ENCODE measurements around the gene DYNC2LI1. TPM values are rescaled to one million over a fixed set of nuclear protein-coding genes. Genes with fewer than 3 reads are reported as not detected.

Gene DYNC2LI1
- total RNA-seq, 2 experiments from 2014 or later, result 13.6 to 17.7 TPM

DNA sequence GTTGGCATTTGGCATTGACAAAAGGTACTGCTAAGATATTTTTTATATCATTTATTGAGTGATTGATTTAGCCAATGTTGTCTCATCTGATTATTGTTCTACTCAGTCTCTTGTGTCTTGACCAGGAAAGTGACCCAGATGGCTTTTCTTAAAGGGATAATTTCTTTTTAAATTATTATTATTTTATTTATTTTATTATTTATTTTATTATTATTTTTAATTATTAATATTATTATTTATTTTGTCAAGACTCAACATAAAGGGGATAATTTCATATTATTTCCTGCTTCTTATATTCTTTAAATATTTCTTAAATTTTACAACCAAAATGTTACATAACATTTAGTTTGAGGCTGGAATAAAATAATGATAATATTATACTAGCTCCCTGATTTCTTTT lies 27.1 kb downstream of the DYNC2LI1 start:
- DNase-seq (ENCODE audit: low spot score), result no peak
- BruUV-seq (replicated peaks), result no TSS peak
- no peak overlapping the region for H3K27ac ChIP-seq (ENCODE audit: low read depth, low read length, poor library complexity, severe bottlenecking)
- no peaks in the 10 kb centered on the region for H3K36me3 ChIP-seq (ENCODE audit: insufficient read depth, low read length)
- ChIA-PET POLR2A (interaction anchor here (0.7 to 1.3 kb wide), 2 partner anchors 11 to 25 kb away, joined by 3 to 4 read pairs; no protein-coding TSS in a partner anchor), CTCF (ENCODE audit: unreplicated experiment) (no interaction called here)
- no peaks in the 10 kb centered on the region for H3K4me1 ChIP-seq (ENCODE audit: insufficient read depth, low read length, poor library complexity, severe bottlenecking)
- no peaks in the 10 kb centered on the region for H3K79me2 ChIP-seq (ENCODE audit: insufficient read depth, low read depth, low read length)
- H3K4me3 ChIP-seq (ENCODE audit: low read depth, low read length, poor library complexity, severe bottlenecking), result no peak overlapping the region
- no peak for TF ChIP-seq EZH2phosphoT487 (IDR thresholded peaks at IDR 0.05; ENCODE audit: borderline replicate concordance, low read depth, low read length)
- TF ChIP-seq, protein P1, sequence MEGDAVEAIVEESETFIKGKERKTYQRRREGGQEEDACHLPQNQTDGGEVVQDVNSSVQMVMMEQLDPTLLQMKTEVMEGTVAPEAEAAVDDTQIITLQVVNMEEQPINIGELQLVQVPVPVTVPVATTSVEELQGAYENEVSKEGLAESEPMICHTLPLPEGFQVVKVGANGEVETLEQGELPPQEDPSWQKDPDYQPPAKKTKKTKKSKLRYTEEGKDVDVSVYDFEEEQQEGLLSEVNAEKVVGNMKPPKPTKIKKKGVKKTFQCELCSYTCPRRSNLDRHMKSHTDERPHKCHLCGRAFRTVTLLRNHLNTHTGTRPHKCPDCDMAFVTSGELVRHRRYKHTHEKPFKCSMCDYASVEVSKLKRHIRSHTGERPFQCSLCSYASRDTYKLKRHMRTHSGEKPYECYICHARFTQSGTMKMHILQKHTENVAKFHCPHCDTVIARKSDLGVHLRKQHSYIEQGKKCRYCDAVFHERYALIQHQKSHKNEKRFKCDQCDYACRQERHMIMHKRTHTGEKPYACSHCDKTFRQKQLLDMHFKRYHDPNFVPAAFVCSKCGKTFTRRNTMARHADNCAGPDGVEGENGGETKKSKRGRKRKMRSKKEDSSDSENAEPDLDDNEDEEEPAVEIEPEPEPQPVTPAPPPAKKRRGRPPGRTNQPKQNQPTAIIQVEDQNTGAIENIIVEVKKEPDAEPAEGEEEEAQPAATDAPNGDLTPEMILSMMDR (conservative IDR thresholded peaks at IDR 0.05; ENCODE audit: low read length), result no peak
- H3K9me3 ChIP-seq (ENCODE audit: low read length), result no peaks in the 10 kb centered on the region
- H2AFZ ChIP-seq (ENCODE audit: low read length), result no peak overlapping the region
- no peaks in the 10 kb centered on the region for H3K9me2 ChIP-seq (ENCODE audit: insufficient read depth, low read length)
- H4K20me1 ChIP-seq (ENCODE audit: insufficient read depth, low read length), result no peaks in the 10 kb centered on the region
- intact Hi-C loops (cut with micrococcal nuclease; ENCODE audit: unreplicated experiment), result no loop called here
- H3K4me2 ChIP-seq (ENCODE audit: low read length), result no peak overlapping the region

DNA sequence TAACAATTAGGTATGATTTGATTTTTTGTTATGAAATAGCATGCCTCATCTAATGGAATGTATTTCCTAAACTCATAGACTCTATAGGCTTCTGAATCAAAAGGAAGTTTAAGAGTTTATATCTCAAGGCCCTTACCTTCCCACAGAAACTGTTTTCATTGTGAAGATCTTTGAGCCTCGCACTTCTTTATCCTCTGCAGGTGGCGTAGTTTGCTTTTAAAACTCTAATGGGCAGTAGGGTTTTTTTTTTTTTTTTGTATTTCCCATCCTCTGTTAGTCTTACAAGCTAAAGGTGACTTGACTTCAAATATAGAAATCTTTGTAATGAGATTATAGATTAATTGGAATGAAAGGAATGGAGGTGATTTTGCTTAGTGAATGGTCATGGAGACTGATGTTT lies 28.3 kb downstream of the DYNC2LI1 start:
- H3K36me3 ChIP-seq (ENCODE audit: insufficient read depth, low read length), result no peaks in the 10 kb centered on the region
- TF ChIP-seq, protein P1 (conservative IDR thresholded peaks at IDR 0.05; ENCODE audit: low read length), result peak; percentile 45
- TF ChIP-seq EZH2phosphoT487 (IDR thresholded peaks at IDR 0.05; ENCODE audit: borderline replicate concordance, low read depth, low read length), result no peak
- POLR2A ChIA-PET, result interaction anchor here (0.7 to 1.3 kb wide), 2 partner anchors 24 to 72 kb away, joined by 3 to 4 read pairs; no protein-coding TSS in a partner anchor
- H3K4me1 ChIP-seq (ENCODE audit: insufficient read depth, low read length, poor library complexity, severe bottlenecking), result no peaks in the 10 kb centered on the region
- no TSS peak for BruUV-seq (replicated peaks)
- H3K9me3 ChIP-seq (ENCODE audit: low read length), result no peaks in the 10 kb centered on the region
- no peaks in the 10 kb centered on the region for H4K20me1 ChIP-seq (ENCODE audit: insufficient read depth, low read length)
- no peak overlapping the region for H3K27ac ChIP-seq (ENCODE audit: low read depth, low read length, poor library complexity, severe bottlenecking)
- no peak overlapping the region for H2AFZ ChIP-seq (ENCODE audit: low read length)
- DNase-seq (ENCODE audit: low spot score), result no peak
- CTCF ChIA-PET (ENCODE audit: unreplicated experiment), result no interaction called here
- no peak overlapping the region for H3K4me3 ChIP-seq (ENCODE audit: low read depth, low read length, poor library complexity, severe bottlenecking)
- H3K4me2 ChIP-seq (ENCODE audit: low read length), result no peak overlapping the region
- no peaks in the 10 kb centered on the region for H3K79me2 ChIP-seq (ENCODE audit: insufficient read depth, low read depth, low read length)
- intact Hi-C loops (cut with micrococcal nuclease; ENCODE audit: unreplicated experiment), result no loop called here
- no peaks in the 10 kb centered on the region for H3K9me2 ChIP-seq (ENCODE audit: insufficient read depth, low read length)

DNA sequence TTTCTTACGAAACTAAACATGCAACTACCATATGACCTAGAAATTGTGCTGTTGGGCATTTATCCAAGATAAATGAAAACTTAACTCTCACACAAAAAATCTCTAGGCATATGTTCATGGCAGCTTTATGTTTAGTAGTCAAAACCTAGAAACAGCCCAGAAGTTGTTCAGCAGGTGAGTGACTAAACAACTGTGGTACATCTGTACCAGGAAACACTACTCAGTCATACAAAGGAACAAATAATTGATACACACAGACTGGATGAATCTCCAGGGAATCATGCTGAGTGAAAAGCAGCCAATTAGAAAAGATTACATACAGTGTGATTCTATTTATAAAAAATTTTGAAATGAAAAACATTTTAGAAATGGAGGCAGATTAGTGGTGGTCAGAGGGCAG lies 29.3 kb downstream of the DYNC2LI1 start:
- Histone ChIP-seq H3K4me3 (ENCODE audit: low read depth, low read length, poor library complexity, severe bottlenecking) (no peak overlapping the region), H3K4me2 (ENCODE audit: low read length) (no peak overlapping the region), H3K36me3 (ENCODE audit: insufficient read depth, low read length) (no peaks in the 10 kb centered on the region), H2AFZ (ENCODE audit: low read length) (no peak overlapping the region), H3K4me1 (ENCODE audit: insufficient read depth, low read length, poor library complexity, severe bottlenecking) (no peaks in the 10 kb centered on the region), H4K20me1 (ENCODE audit: insufficient read depth, low read length) (no peaks in the 10 kb centered on the region), H3K9me3 (ENCODE audit: low read length) (no peaks in the 10 kb centered on the region), H3K9me2 (ENCODE audit: insufficient read depth, low read length) (no peaks in the 10 kb centered on the region), H3K27ac (ENCODE audit: low read depth, low read length, poor library complexity, severe bottlenecking) (no peak overlapping the region), H3K79me2 (ENCODE audit: insufficient read depth, low read depth, low read length) (no peaks in the 10 kb centered on the region)
- BruUV-seq (replicated peaks), result no TSS peak
- ChIA-PET CTCF (ENCODE audit: unreplicated experiment) (no interaction called here), POLR2A (no interaction called here)
- intact Hi-C loops (cut with micrococcal nuclease; ENCODE audit: unreplicated experiment), result no loop called here
- no peak for TF ChIP-seq EZH2phosphoT487 (IDR thresholded peaks at IDR 0.05; ENCODE audit: borderline replicate concordance, low read depth, low read length)
- TF ChIP-seq, protein P1 (conservative IDR thresholded peaks at IDR 0.05; ENCODE audit: low read length), result no peak
- no peak for DNase-seq (ENCODE audit: low spot score)

All from OCI-LY7 (cell line).